ENCODE results near the gene ZRANB1. TPM values are rescaled to one million over a fixed set of nuclear protein-coding genes. Genes with fewer than 3 reads are reported as not detected.

Gene ZRANB1
- total and polyA plus RNA-seq, 10 of the 15 experiments (the other 5 are each of a cell fraction or from before 2014, with no cell fraction given), result 1.7 to 11.8 (median 6.2) TPM

DNA sequence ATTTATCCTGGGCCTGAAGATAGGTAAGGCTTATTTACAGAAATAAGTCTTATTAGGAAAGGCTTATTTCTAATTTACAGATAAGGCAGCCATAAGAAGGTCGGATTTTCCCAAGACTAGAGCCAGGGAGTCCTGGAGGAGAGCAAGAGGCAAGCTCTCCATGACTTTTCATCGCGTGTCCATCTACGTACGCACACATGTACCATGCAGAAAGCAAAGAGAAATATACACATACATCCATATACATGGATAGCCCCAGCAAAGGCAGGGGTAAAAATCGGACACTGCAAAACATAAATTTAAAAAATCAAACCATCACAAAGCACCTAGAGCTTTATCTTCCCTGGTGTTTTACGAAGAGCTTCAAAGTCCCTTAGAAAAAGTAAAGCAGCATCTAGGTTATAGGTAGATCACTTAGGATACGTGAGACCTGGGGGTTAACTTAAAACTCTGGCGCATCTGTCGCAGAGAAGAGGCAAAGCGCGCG is 25.8 kb upstream of the ZRANB1 start:
- H3K4me3 ChIP-seq, result peak overlapping the region; percentile 74
- TF ChIP-seq, protein P1, sequence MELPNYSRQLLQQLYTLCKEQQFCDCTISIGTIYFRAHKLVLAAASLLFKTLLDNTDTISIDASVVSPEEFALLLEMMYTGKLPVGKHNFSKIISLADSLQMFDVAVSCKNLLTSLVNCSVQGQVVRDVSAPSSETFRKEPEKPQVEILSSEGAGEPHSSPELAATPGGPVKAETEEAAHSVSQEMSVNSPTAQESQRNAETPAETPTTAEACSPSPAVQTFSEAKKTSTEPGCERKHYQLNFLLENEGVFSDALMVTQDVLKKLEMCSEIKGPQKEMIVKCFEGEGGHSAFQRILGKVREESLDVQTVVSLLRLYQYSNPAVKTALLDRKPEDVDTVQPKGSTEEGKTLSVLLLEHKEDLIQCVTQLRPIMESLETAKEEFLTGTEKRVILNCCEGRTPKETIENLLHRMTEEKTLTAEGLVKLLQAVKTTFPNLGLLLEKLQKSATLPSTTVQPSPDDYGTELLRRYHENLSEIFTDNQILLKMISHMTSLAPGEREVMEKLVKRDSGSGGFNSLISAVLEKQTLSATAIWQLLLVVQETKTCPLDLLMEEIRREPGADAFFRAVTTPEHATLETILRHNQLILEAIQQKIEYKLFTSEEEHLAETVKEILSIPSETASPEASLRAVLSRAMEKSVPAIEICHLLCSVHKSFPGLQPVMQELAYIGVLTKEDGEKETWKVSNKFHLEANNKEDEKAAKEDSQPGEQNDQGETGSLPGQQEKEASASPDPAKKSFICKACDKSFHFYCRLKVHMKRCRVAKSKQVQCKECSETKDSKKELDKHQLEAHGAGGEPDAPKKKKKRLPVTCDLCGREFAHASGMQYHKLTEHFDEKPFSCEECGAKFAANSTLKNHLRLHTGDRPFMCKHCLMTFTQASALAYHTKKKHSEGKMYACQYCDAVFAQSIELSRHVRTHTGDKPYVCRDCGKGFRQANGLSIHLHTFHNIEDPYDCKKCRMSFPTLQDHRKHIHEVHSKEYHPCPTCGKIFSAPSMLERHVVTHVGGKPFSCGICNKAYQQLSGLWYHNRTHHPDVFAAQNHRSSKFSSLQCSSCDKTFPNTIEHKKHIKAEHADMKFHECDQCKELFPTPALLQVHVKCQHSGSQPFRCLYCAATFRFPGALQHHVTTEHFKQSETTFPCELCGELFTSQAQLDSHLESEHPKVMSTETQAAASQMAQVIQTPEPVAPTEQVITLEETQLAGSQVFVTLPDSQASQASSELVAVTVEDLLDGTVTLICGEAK (IDR thresholded peaks at IDR 0.05; ENCODE audit: borderline replicate concordance), result 0 out of 2 replicates have a peak, but pooled peaks have one; percentile 37
- no peak for TF ChIP-seq HDAC2 (IDR thresholded peaks at IDR 0.05)
- TF ChIP-seq PAX8 (IDR thresholded peaks at IDR 0.05), result 0 out of 2 replicates have a peak, but pooled peaks have one; percentile 50
- TF ChIP-seq, protein P2, sequence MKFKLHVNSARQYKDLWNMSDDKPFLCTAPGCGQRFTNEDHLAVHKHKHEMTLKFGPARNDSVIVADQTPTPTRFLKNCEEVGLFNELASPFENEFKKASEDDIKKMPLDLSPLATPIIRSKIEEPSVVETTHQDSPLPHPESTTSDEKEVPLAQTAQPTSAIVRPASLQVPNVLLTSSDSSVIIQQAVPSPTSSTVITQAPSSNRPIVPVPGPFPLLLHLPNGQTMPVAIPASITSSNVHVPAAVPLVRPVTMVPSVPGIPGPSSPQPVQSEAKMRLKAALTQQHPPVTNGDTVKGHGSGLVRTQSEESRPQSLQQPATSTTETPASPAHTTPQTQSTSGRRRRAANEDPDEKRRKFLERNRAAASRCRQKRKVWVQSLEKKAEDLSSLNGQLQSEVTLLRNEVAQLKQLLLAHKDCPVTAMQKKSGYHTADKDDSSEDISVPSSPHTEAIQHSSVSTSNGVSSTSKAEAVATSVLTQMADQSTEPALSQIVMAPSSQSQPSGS (IDR thresholded peaks at IDR 0.05; ENCODE audit: low read length), result 0 out of 2 replicates have a peak, but pooled peaks have one; percentile 38
- TF ChIP-seq FOS (IDR thresholded peaks at IDR 0.05; ENCODE audit: borderline replicate concordance, extremely low read depth, insufficient read length), result no peak
- TF ChIP-seq, protein P3, sequence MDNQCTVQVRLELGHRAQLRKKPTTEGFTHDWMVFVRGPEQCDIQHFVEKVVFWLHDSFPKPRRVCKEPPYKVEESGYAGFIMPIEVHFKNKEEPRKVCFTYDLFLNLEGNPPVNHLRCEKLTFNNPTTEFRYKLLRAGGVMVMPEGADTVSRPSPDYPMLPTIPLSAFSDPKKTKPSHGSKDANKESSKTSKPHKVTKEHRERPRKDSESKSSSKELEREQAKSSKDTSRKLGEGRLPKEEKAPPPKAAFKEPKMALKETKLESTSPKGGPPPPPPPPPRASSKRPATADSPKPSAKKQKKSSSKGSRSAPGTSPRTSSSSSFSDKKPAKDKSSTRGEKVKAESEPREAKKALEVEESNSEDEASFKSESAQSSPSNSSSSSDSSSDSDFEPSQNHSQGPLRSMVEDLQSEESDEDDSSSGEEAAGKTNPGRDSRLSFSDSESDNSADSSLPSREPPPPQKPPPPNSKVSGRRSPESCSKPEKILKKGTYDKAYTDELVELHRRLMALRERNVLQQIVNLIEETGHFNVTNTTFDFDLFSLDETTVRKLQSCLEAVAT (IDR thresholded peaks at IDR 0.05), result 0 out of 2 replicates have a peak, but pooled peaks have one; percentile 22
- RAD21 ChIA-PET (ENCODE audit: unreplicated experiment), result interaction anchor here (0.9 to 1.6 kb wide), 4 partner anchors 55 to 175 kb away, joined by 3 to 4 read pairs (median 4); no protein-coding TSS in a partner anchor

More for the DNA sequence above, 25.8 kb upstream of the ZRANB1 start:
- under 1% methylated on average over 13 of the region's 13 CpGs for WGBS (ENCODE audit: insufficient coverage, insufficient replicate concordance, low lambda C conversion rate, missing lambda C conversion rate)
- H2AFZ ChIP-seq (ENCODE audit: control insufficient read depth, low read depth, low read length), result peak overlapping the region; percentile 95
- peak; percentile 31 for FAIRE-seq
- peak; percentile 17 for ATAC-seq
- peak overlapping the region; percentile 88 for H3K27ac ChIP-seq (ENCODE audit: control insufficient read depth, insufficient read depth)
- CTCF ChIA-PET, result interaction anchor here (1.6 kb wide), 1 partner anchor 75 kb away, joined by 6 read pairs; no protein-coding TSS in a partner anchor
- H4K20me1 ChIP-seq (ENCODE audit: control insufficient read depth, insufficient read depth), result 0 out of 2 replicates have a peak, but pooled peaks cover 2% of the 10 kb centered on the region
- no peaks in the 10 kb centered on the region for H3K36me3 ChIP-seq (ENCODE audit: control insufficient read depth in 2 of 2, insufficient read depth in 2 of 2, low read length in 1 of 2)
- SMC1A ChIA-PET (ENCODE audit: uncharacterized antibody, unreplicated experiment), result interaction anchor here (0.8 to 1.7 kb wide), 14 partner anchors 10 to 175 kb away, joined by 3 to 7 read pairs (median 3); no protein-coding TSS in a partner anchor
- peak overlapping the region; percentile 94 for H3K9ac ChIP-seq (ENCODE audit: control insufficient read depth, insufficient read depth, low read length)
- in situ Hi-C loops (cut with MboI) (no loop called here), intact Hi-C loops (cut with micrococcal nuclease; ENCODE audit: unreplicated experiment) (loop anchor here (2.0 to 5.0 kb wide), 2 partner anchors 46 to 167 kb away; no protein-coding TSS in a partner anchor)
- TSS peak; percentile 97 for BruUV-seq (replicated peaks)
- no peaks in the 10 kb centered on the region; the same call in 1 of the 2 replicates for H3K4me1 ChIP-seq (ENCODE audit: control insufficient read depth, insufficient read depth, low read length)
- POLR2A ChIA-PET, result interaction anchor here (0.5 to 1.3 kb wide), 3 partner anchors 11 to 55 kb away, joined by 3 read pairs; no protein-coding TSS in a partner anchor
- peak overlapping the region; percentile 83 for H3K4me2 ChIP-seq (ENCODE audit: control insufficient read depth, insufficient read depth)
- DNase-seq (ENCODE audit: low read depth, low spot score), result no peak
- no peaks in the 10 kb centered on the region for H3K9me3 ChIP-seq (replicated peaks; ENCODE audit: control insufficient read depth, insufficient read depth, low read length)
- no peaks in the 10 kb centered on the region for H3K27me3 ChIP-seq (replicated peaks in 1 of 2; ENCODE audit: control insufficient read depth in 2 of 2, insufficient read depth in 2 of 2, low read length in 1 of 2)
- H3K79me2 ChIP-seq (ENCODE audit: control insufficient read depth, insufficient read depth, low read length), result peaks cover 37% of the 10 kb centered on the region
